IMR-90 (cell line): Measurements from ENCODE around the gene PRKN. TPM values are rescaled to one million over a fixed set of nuclear protein-coding genes. Genes with fewer than 3 reads are reported as not detected.

Experiments
- ATAC-seq: fragments of 200-7000 bp; cut with Tn5 transposase; 2 replicates; pipeline ENCODE4 v1.9.1; 2020; ENCODE audit warnings: low read depth, mild to moderate bottlenecking, moderate library complexity
- BruUV-seq: library from RNA; stranded (reverse); fragments of 400-500 nt; replicated peaks from 2 replicates; lab custom pipeline; 2021; lab: Mats Ljungman, UMichigan
- CTCF ChIA-PET: fragments of 300-600 bp; formaldehyde crosslinking; extraction: SDS; loops from one replicate; lab custom pipeline; 2021; ENCODE audit warnings: antibody characterized with exemption; lab: Yijun Ruan, JAX
- POLR2A ChIA-PET: fragments of 300-600 bp; sonication (Branson Sonifier 250); formaldehyde crosslinking; loops from one replicate; lab custom pipeline; 2022; ENCODE audit warnings: antibody characterized with exemption; ENCODE audit not compliant: unreplicated experiment; lab: Charles Lee
- DNase-seq: peaks from one replicate; pipeline ENCODE4 v3.0.0; 2013
- H2AFZ ChIP-seq: replicated peaks from 2 replicates; pipeline ENCODE3; 2013; ENCODE audit warnings: low read length, mild to moderate bottlenecking; ENCODE audit not compliant: poor library complexity
- H2AK5ac ChIP-seq: 2 replicates; pipeline ENCODE4 v1.6.1; 2013; ENCODE audit warnings: low read depth, low read length, inconsistent platforms
- H2AK9ac ChIP-seq: replicated peaks from 2 replicates; pipeline ENCODE3; 2013; ENCODE audit warnings: mild to moderate bottlenecking, low read depth, low read length, moderate library complexity; ENCODE audit not compliant: poor library complexity
- H2BK120ac ChIP-seq: 2 replicates; pipeline ENCODE4 v1.6.1; 2013; ENCODE audit warnings: low read depth, low read length, inconsistent platforms
- H2BK15ac ChIP-seq: 3 replicates; pipeline ENCODE4 v1.6.1; 2013; ENCODE audit warnings: low read depth, low read length, inconsistent platforms
- H2BK20ac ChIP-seq: 2 replicates; pipeline ENCODE4 v1.6.1; 2013; ENCODE audit warnings: low read depth, mild to moderate bottlenecking, inconsistent platforms, low read length, moderate library complexity
- H2BK5ac ChIP-seq: 2 replicates; pipeline ENCODE4 v1.6.1; 2013; ENCODE audit warnings: mild to moderate bottlenecking, low read depth, low read length, inconsistent platforms; ENCODE audit not compliant: poor library complexity, severe bottlenecking
- H3K14ac ChIP-seq: replicated peaks from 2 replicates; pipeline ENCODE4 v1.6.1; 2013; ENCODE audit warnings: low read depth, low read length, inconsistent platforms
- H3K18ac ChIP-seq: 2 replicates; pipeline ENCODE4 v1.6.1; 2013; ENCODE audit warnings: low read depth, low read length, control low read depth
- H3K23ac ChIP-seq: 2 replicates; pipeline ENCODE4 v1.6.1; 2013; ENCODE audit warnings: low read depth, low read length, inconsistent platforms
- H3K27ac ChIP-seq: 2 replicates; pipeline ENCODE4 v1.5.1; 2013; ENCODE audit warnings: mild to moderate bottlenecking, control low read depth, low read length; ENCODE audit not compliant: insufficient read depth
- H3K27me3 ChIP-seq: 2 replicates; pipeline ENCODE4 v1.6.1; 2013; ENCODE audit warnings: low read length; ENCODE audit not compliant: control insufficient read depth, insufficient read depth
- H3K36me3 ChIP-seq: 2 replicates; pipeline ENCODE4 v1.6.1; 2013; ENCODE audit warnings: low read length, mixed read lengths; ENCODE audit not compliant: control insufficient read depth, insufficient read depth
- H3K4ac ChIP-seq: 2 replicates; pipeline ENCODE4 v1.6.1; 2013; ENCODE audit warnings: low read depth, low read length, inconsistent platforms
- H3K4me1 ChIP-seq: 2 replicates; pipeline ENCODE4 v1.6.1; 2013; ENCODE audit warnings: low read length, mixed read lengths; ENCODE audit not compliant: control insufficient read depth, insufficient read depth
- H3K4me2 ChIP-seq: 2 replicates; pipeline ENCODE4 v1.6.1; 2013; ENCODE audit warnings: low read depth, mild to moderate bottlenecking, control low read depth, low read length, moderate library complexity
- H3K4me3 ChIP-seq: 2 replicates; pipeline ENCODE4 v1.5.1; 2013; ENCODE audit warnings: low read depth, mild to moderate bottlenecking, control low read depth, low read length, moderate library complexity; ENCODE audit not compliant: insufficient read depth
- H3K56ac ChIP-seq: 2 replicates; pipeline ENCODE4 v1.6.1; 2013; ENCODE audit warnings: low read length, inconsistent platforms; ENCODE audit not compliant: insufficient read depth; ENCODE audit errors: extremely low read depth
- H3K79me1 ChIP-seq, 2 experiments: 2 replicates each; pipeline ENCODE4 v1.6.1; 2013; ENCODE audit warnings: low read length in 2 of 2, inconsistent platforms in 1 of 2, low read depth in 1 of 2
- H3K9ac ChIP-seq: 2 replicates; pipeline ENCODE4 v1.6.1; 2013; ENCODE audit warnings: low read depth, low read length, control low read depth
- H3K9me1 ChIP-seq: 2 replicates; pipeline ENCODE4 v1.6.1; 2013; ENCODE audit warnings: low read length, inconsistent platforms; ENCODE audit not compliant: insufficient read depth
- H3K9me3 ChIP-seq: 2 replicates; pipeline ENCODE4 v1.6.1; 2013; ENCODE audit warnings: low read length; ENCODE audit not compliant: control insufficient read depth, insufficient read depth
- H4K20me1 ChIP-seq: 2 replicates; pipeline ENCODE4 v1.6.1; 2013; ENCODE audit warnings: low read length, inconsistent platforms; ENCODE audit not compliant: insufficient read depth
- H4K5ac ChIP-seq: 2 replicates; pipeline ENCODE4 v1.6.1; 2013; ENCODE audit warnings: mild to moderate bottlenecking, low read depth, low read length, control low read depth
- H4K8ac ChIP-seq, 2 experiments: 2 replicates each; pipeline ENCODE4 v1.6.1; 2013; ENCODE audit warnings: low read depth in 2 of 2, low read length in 2 of 2, control low read depth in 1 of 2, inconsistent platforms in 1 of 2
- H4K91ac ChIP-seq: 2 replicates; pipeline ENCODE4 v1.6.1; 2013; ENCODE audit warnings: low read depth, low read length, inconsistent platforms; ENCODE audit not compliant: insufficient read depth
- BHLHE40 ChIP-seq: fragments of 150-350 bp; IDR thresholded peaks from 2 replicates; pipeline ENCODE4 v1.6.1; 2016; ENCODE audit warnings: mild to moderate bottlenecking, low read depth, low read length
- CEBPB ChIP-seq: IDR thresholded peaks from 2 replicates; pipeline ENCODE4 v1.6.1; 2012; ENCODE audit warnings: low read depth, low read length, improper control_type of control experiment
- CHD1 ChIP-seq: IDR thresholded peaks from 2 replicates; pipeline ENCODE4 v1.6.1; 2012; ENCODE audit warnings: low read depth, low read length, improper control_type of control experiment
- FOS ChIP-seq: fragments of 150-350 bp; IDR thresholded peaks from 2 replicates; pipeline ENCODE4 v1.6.1; 2016; ENCODE audit warnings: low read depth, low read length
- MAFK ChIP-seq: IDR thresholded peaks from 2 replicates; pipeline ENCODE4 v1.6.1; 2012; ENCODE audit warnings: low read depth, low read length, improper control_type of control experiment
- MAZ ChIP-seq: IDR thresholded peaks from 2 replicates; pipeline ENCODE4 v1.6.1; 2012; ENCODE audit warnings: low read depth, mild to moderate bottlenecking, low read length, improper control_type of control experiment, moderate library complexity, borderline replicate concordance
- MXI1 ChIP-seq: IDR thresholded peaks from 2 replicates; pipeline ENCODE4 v1.6.1; 2012; ENCODE audit warnings: low read depth, mild to moderate bottlenecking, low read length, moderate library complexity, borderline replicate concordance
- NFE2L2 ChIP-seq: fragments of 150-350 bp; IDR thresholded peaks from 2 replicates; pipeline ENCODE4 v1.6.1; 2016; ENCODE audit warnings: low read depth, mild to moderate bottlenecking, low read length
- POLR2A ChIP-seq: IDR thresholded peaks from 2 replicates; pipeline ENCODE4 v1.6.1; 2012; ENCODE audit warnings: mild to moderate bottlenecking, low read depth, low read length
- RAD21 ChIP-seq: IDR thresholded peaks from 2 replicates; pipeline ENCODE4 v1.6.1; 2012; ENCODE audit warnings: low read length, improper control_type of control experiment
- RCOR1 ChIP-seq: IDR thresholded peaks from 2 replicates; pipeline ENCODE4 v1.6.1; 2012; ENCODE audit warnings: mild to moderate bottlenecking, low read length, improper control_type of control experiment; ENCODE audit not compliant: insufficient replicate concordance
- RFX5 ChIP-seq: IDR thresholded peaks from 2 replicates; pipeline ENCODE4 v1.8.0; 2012; ENCODE audit warnings: low read depth, mild to moderate bottlenecking, low read length, moderate library complexity
- SMC3 ChIP-seq: fragments of 150-350 bp; IDR thresholded peaks from 2 replicates; pipeline ENCODE4 v1.6.1; 2016; ENCODE audit warnings: low read depth, mild to moderate bottlenecking, antibody characterized with exemption, low read length, moderate library complexity
- dilution Hi-C: fragments of 300-500 bp; cut with HindIII; formaldehyde crosslinking; loops from one replicate; pipeline ENCODE4 v1.14.3; 2018; ENCODE audit warnings: low sequenced_read_pairs; ENCODE audit not compliant: unreplicated experiment
- in situ Hi-C: fragments of 300-500 bp; cut with MboI; formaldehyde crosslinking; loops from 3 replicates; pipeline ENCODE4 v1.14.3; 2019; ENCODE audit warnings: low sequenced_read_pairs, inconsistent platforms, mixed read lengths
- intact Hi-C: fragments of 100-400 bp; cut with micrococcal nuclease; formaldehyde crosslinking; loops from 2 replicates; pipeline ENCODE4 v1.10.0; 2022
- polyA plus RNA-seq, 3 experiments: library from polyadenylated mRNA; depleted of rRNA; stranded (reverse); fragments of >200 nt; gene quantifications; 2 replicates each; pipeline ENCODE4 v1.2.3, GENCODE V29; 2012; ENCODE audit warnings: low replicate concordance in 1 of 3
- total RNA-seq: library from RNA; depleted of rRNA; stranded (reverse); fragments of >200 nt; gene quantifications from 2 replicates; pipeline ENCODE4 v1.2.3, GENCODE V29; 2012
- TF ChIP-seq, protein P1 (sequence below): fragments of 150-350 bp; IDR thresholded peaks from 2 replicates; pipeline ENCODE4 v1.6.1; 2017; ENCODE audit warnings: mild to moderate bottlenecking, antibody characterized with exemption, low read length, low read depth
- TF ChIP-seq, protein P2 (sequence below): conservative IDR thresholded peaks from 2 replicates; pipeline ENCODE4 v1.5.1; 2012; ENCODE audit warnings: mild to moderate bottlenecking, low read depth, low read length, improper control_type of control experiment
- TF ChIP-seq, protein P3 (sequence below): fragments of 150-350 bp; IDR thresholded peaks from 2 replicates; pipeline ENCODE4 v1.6.1; 2016; ENCODE audit warnings: low read depth, mild to moderate bottlenecking, low read length, moderate library complexity, borderline replicate concordance

Gene PRKN
- total and polyA plus RNA-seq, 2 of the 4 experiments (the other 2 are of a cell fraction), result 0.15 to 0.18 TPM

DNA sequence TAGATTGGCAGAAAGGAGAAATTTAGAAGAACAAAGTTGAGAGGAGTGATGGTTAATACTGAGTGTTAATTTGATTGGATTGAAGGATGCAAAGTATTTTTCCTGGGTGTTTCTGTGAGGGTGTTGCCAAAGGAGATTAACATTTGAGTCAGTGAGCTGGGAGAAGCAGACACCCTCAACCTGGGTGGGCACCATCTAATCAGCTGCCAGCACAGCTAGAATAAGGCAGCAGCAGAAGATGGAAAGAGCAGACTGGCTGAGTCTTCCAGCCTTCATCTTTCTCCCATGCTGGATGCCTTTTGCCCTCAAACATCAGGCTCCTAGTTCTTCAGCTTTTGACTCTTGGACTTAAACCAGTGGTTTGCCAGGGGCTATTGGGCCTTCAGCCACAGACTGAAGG is 1016.1 kb downstream of the PRKN start:
- BruUV-seq, result no TSS peak
- Histone ChIP-seq H3K4me3 (no peak overlapping the region), H3K4ac (no peak overlapping the region), H3K9ac (no peak overlapping the region), H3K79me1 (no peaks in the 10 kb centered on the region), H3K23ac (no peak overlapping the region), H2BK120ac (no peak overlapping the region), H2BK5ac (no peak overlapping the region), H2BK15ac (no peak overlapping the region), H3K4me1 (no peaks in the 10 kb centered on the region), H3K36me3 (no peaks in the 10 kb centered on the region), H2AK5ac (no peak overlapping the region), H3K27ac (no peak overlapping the region), H4K8ac (no peak overlapping the region), H3K4me2 (no peak overlapping the region), H2BK20ac (no peak overlapping the region), H3K9me3 (peaks cover 15% of the 10 kb centered on the region), H2AFZ (no peak overlapping the region), H3K14ac (no peak overlapping the region), H3K18ac (no peak overlapping the region), H4K5ac (no peak overlapping the region), H3K27me3 (no peaks in the 10 kb centered on the region), H3K9me1 (no peaks in the 10 kb centered on the region), H2AK9ac (no peak overlapping the region), H4K20me1 (no peaks in the 10 kb centered on the region), H4K91ac (no peak overlapping the region), H3K56ac (no peak overlapping the region)
- DNase-seq, result no peak
- dilution Hi-C loops, result no loop called here
- ChIA-PET POLR2A (no interaction called here), CTCF (no interaction called here)
- in situ Hi-C loops, result no loop called here
- intact Hi-C loops, result no loop called here
- TF ChIP-seq CEBPB, result no peak
- TF ChIP-seq, protein P1, sequence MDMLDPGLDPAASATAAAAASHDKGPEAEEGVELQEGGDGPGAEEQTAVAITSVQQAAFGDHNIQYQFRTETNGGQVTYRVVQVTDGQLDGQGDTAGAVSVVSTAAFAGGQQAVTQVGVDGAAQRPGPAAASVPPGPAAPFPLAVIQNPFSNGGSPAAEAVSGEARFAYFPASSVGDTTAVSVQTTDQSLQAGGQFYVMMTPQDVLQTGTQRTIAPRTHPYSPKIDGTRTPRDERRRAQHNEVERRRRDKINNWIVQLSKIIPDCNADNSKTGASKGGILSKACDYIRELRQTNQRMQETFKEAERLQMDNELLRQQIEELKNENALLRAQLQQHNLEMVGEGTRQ, result no peak
- TF ChIP-seq, protein P2, sequence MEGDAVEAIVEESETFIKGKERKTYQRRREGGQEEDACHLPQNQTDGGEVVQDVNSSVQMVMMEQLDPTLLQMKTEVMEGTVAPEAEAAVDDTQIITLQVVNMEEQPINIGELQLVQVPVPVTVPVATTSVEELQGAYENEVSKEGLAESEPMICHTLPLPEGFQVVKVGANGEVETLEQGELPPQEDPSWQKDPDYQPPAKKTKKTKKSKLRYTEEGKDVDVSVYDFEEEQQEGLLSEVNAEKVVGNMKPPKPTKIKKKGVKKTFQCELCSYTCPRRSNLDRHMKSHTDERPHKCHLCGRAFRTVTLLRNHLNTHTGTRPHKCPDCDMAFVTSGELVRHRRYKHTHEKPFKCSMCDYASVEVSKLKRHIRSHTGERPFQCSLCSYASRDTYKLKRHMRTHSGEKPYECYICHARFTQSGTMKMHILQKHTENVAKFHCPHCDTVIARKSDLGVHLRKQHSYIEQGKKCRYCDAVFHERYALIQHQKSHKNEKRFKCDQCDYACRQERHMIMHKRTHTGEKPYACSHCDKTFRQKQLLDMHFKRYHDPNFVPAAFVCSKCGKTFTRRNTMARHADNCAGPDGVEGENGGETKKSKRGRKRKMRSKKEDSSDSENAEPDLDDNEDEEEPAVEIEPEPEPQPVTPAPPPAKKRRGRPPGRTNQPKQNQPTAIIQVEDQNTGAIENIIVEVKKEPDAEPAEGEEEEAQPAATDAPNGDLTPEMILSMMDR, result no peak
- TF ChIP-seq FOS, result no peak
- no peak for TF ChIP-seq MAZ
- no peak for TF ChIP-seq RAD21
- TF ChIP-seq, protein P3, sequence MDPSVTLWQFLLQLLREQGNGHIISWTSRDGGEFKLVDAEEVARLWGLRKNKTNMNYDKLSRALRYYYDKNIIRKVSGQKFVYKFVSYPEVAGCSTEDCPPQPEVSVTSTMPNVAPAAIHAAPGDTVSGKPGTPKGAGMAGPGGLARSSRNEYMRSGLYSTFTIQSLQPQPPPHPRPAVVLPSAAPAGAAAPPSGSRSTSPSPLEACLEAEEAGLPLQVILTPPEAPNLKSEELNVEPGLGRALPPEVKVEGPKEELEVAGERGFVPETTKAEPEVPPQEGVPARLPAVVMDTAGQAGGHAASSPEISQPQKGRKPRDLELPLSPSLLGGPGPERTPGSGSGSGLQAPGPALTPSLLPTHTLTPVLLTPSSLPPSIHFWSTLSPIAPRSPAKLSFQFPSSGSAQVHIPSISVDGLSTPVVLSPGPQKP, result no peak
- TF ChIP-seq MAFK, result no peak
- no peak for TF ChIP-seq NFE2L2
- TF ChIP-seq RFX5, result no peak
- TF ChIP-seq MXI1, result no peak
- TF ChIP-seq CHD1, result no peak
- no peak for TF ChIP-seq BHLHE40
- no peak for TF ChIP-seq POLR2A
- TF ChIP-seq SMC3, result no peak
- TF ChIP-seq RCOR1, result no peak
- no peak for ATAC-seq
